IMR-90 (cell line): ENCODE data around the gene WDR91. TPM values are rescaled to one million over a fixed set of nuclear protein-coding genes. Genes with fewer than 3 reads are reported as not detected.

Experiments
- ATAC-seq: fragments of 200-7000 bp; cut with Tn5 transposase; 2 replicates; pipeline ENCODE4 v1.9.1; 2020; ENCODE audit warnings: low read depth, mild to moderate bottlenecking, moderate library complexity
- BruUV-seq: library from RNA; stranded (reverse); fragments of 400-500 nt; replicated peaks from 2 replicates; lab custom pipeline; 2021; lab: Mats Ljungman, UMichigan
- CTCF ChIA-PET: fragments of 300-600 bp; formaldehyde crosslinking; extraction: SDS; loops from one replicate; lab custom pipeline; 2021; ENCODE audit warnings: antibody characterized with exemption; lab: Yijun Ruan, JAX
- POLR2A ChIA-PET: fragments of 300-600 bp; sonication (Branson Sonifier 250); formaldehyde crosslinking; loops from one replicate; lab custom pipeline; 2022; ENCODE audit warnings: antibody characterized with exemption; ENCODE audit not compliant: unreplicated experiment; lab: Charles Lee
- DNase-seq: peaks from one replicate; pipeline ENCODE4 v3.0.0; 2013
- H2AFZ ChIP-seq: replicated peaks from 2 replicates; pipeline ENCODE3; 2013; ENCODE audit warnings: low read length, mild to moderate bottlenecking; ENCODE audit not compliant: poor library complexity
- H2AK5ac ChIP-seq: 2 replicates; pipeline ENCODE4 v1.6.1; 2013; ENCODE audit warnings: low read depth, low read length, inconsistent platforms
- H2AK9ac ChIP-seq: replicated peaks from 2 replicates; pipeline ENCODE3; 2013; ENCODE audit warnings: mild to moderate bottlenecking, low read depth, low read length, moderate library complexity; ENCODE audit not compliant: poor library complexity
- H2BK120ac ChIP-seq: 2 replicates; pipeline ENCODE4 v1.6.1; 2013; ENCODE audit warnings: low read depth, low read length, inconsistent platforms
- H2BK15ac ChIP-seq: 3 replicates; pipeline ENCODE4 v1.6.1; 2013; ENCODE audit warnings: low read depth, low read length, inconsistent platforms
- H2BK20ac ChIP-seq: 2 replicates; pipeline ENCODE4 v1.6.1; 2013; ENCODE audit warnings: low read depth, mild to moderate bottlenecking, inconsistent platforms, low read length, moderate library complexity
- H2BK5ac ChIP-seq: 2 replicates; pipeline ENCODE4 v1.6.1; 2013; ENCODE audit warnings: mild to moderate bottlenecking, low read depth, low read length, inconsistent platforms; ENCODE audit not compliant: poor library complexity, severe bottlenecking
- H3K14ac ChIP-seq: replicated peaks from 2 replicates; pipeline ENCODE4 v1.6.1; 2013; ENCODE audit warnings: low read depth, low read length, inconsistent platforms
- H3K18ac ChIP-seq: 2 replicates; pipeline ENCODE4 v1.6.1; 2013; ENCODE audit warnings: low read depth, low read length, control low read depth
- H3K23ac ChIP-seq: 2 replicates; pipeline ENCODE4 v1.6.1; 2013; ENCODE audit warnings: low read depth, low read length, inconsistent platforms
- H3K27ac ChIP-seq: 2 replicates; pipeline ENCODE4 v1.5.1; 2013; ENCODE audit warnings: mild to moderate bottlenecking, control low read depth, low read length; ENCODE audit not compliant: insufficient read depth
- H3K27me3 ChIP-seq: 2 replicates; pipeline ENCODE4 v1.6.1; 2013; ENCODE audit warnings: low read length; ENCODE audit not compliant: control insufficient read depth, insufficient read depth
- H3K36me3 ChIP-seq: 2 replicates; pipeline ENCODE4 v1.6.1; 2013; ENCODE audit warnings: low read length, mixed read lengths; ENCODE audit not compliant: control insufficient read depth, insufficient read depth
- H3K4ac ChIP-seq: 2 replicates; pipeline ENCODE4 v1.6.1; 2013; ENCODE audit warnings: low read depth, low read length, inconsistent platforms
- H3K4me1 ChIP-seq: 2 replicates; pipeline ENCODE4 v1.6.1; 2013; ENCODE audit warnings: low read length, mixed read lengths; ENCODE audit not compliant: control insufficient read depth, insufficient read depth
- H3K4me2 ChIP-seq: 2 replicates; pipeline ENCODE4 v1.6.1; 2013; ENCODE audit warnings: low read depth, mild to moderate bottlenecking, control low read depth, low read length, moderate library complexity
- H3K4me3 ChIP-seq: 2 replicates; pipeline ENCODE4 v1.5.1; 2013; ENCODE audit warnings: low read depth, mild to moderate bottlenecking, control low read depth, low read length, moderate library complexity; ENCODE audit not compliant: insufficient read depth
- H3K56ac ChIP-seq: 2 replicates; pipeline ENCODE4 v1.6.1; 2013; ENCODE audit warnings: low read length, inconsistent platforms; ENCODE audit not compliant: insufficient read depth; ENCODE audit errors: extremely low read depth
- H3K79me1 ChIP-seq, 2 experiments: 2 replicates each; pipeline ENCODE4 v1.6.1; 2013; ENCODE audit warnings: low read length in 2 of 2, inconsistent platforms in 1 of 2, low read depth in 1 of 2
- H3K9ac ChIP-seq: 2 replicates; pipeline ENCODE4 v1.6.1; 2013; ENCODE audit warnings: low read depth, low read length, control low read depth
- H3K9me1 ChIP-seq: 2 replicates; pipeline ENCODE4 v1.6.1; 2013; ENCODE audit warnings: low read length, inconsistent platforms; ENCODE audit not compliant: insufficient read depth
- H3K9me3 ChIP-seq: 2 replicates; pipeline ENCODE4 v1.6.1; 2013; ENCODE audit warnings: low read length; ENCODE audit not compliant: control insufficient read depth, insufficient read depth
- H4K20me1 ChIP-seq: 2 replicates; pipeline ENCODE4 v1.6.1; 2013; ENCODE audit warnings: low read length, inconsistent platforms; ENCODE audit not compliant: insufficient read depth
- H4K5ac ChIP-seq: 2 replicates; pipeline ENCODE4 v1.6.1; 2013; ENCODE audit warnings: mild to moderate bottlenecking, low read depth, low read length, control low read depth
- H4K8ac ChIP-seq, 2 experiments: 2 replicates each; pipeline ENCODE4 v1.6.1; 2013; ENCODE audit warnings: low read depth in 2 of 2, low read length in 2 of 2, control low read depth in 1 of 2, inconsistent platforms in 1 of 2
- H4K91ac ChIP-seq: 2 replicates; pipeline ENCODE4 v1.6.1; 2013; ENCODE audit warnings: low read depth, low read length, inconsistent platforms; ENCODE audit not compliant: insufficient read depth
- CEBPB ChIP-seq: IDR thresholded peaks from 2 replicates; pipeline ENCODE4 v1.6.1; 2012; ENCODE audit warnings: low read depth, low read length, improper control_type of control experiment
- ELK1 ChIP-seq: fragments of 150-350 bp; IDR thresholded peaks from 2 replicates; pipeline ENCODE4 v1.6.1; 2016; ENCODE audit warnings: low read depth, mild to moderate bottlenecking, low read length, moderate library complexity, borderline replicate concordance
- WGBS, 2 experiments: methylation state at CpG; one replicate each; pipeline versions ENCODE4 v1.1.5 to v1.1.7; 2013; ENCODE audit warnings: missing lambda C conversion rate in 2 of 2; ENCODE audit not compliant: insufficient read length in 1 of 2; ENCODE audit errors: extremely low coverage in 2 of 2; 5-methylcytosine and 5-hydroxymethylcytosine counted together
- dilution Hi-C: fragments of 300-500 bp; cut with HindIII; formaldehyde crosslinking; loops from one replicate; pipeline ENCODE4 v1.14.3; 2018; ENCODE audit warnings: low sequenced_read_pairs; ENCODE audit not compliant: unreplicated experiment
- in situ Hi-C: fragments of 300-500 bp; cut with MboI; formaldehyde crosslinking; loops from 3 replicates; pipeline ENCODE4 v1.14.3; 2019; ENCODE audit warnings: low sequenced_read_pairs, inconsistent platforms, mixed read lengths
- intact Hi-C: fragments of 100-400 bp; cut with micrococcal nuclease; formaldehyde crosslinking; loops from 2 replicates; pipeline ENCODE4 v1.10.0; 2022
- polyA plus RNA-seq, 3 experiments: library from polyadenylated mRNA; depleted of rRNA; stranded (reverse); fragments of >200 nt; gene quantifications; 2 replicates each; pipeline ENCODE4 v1.2.3, GENCODE V29; 2012; ENCODE audit warnings: low replicate concordance in 1 of 3
- total RNA-seq: library from RNA; depleted of rRNA; stranded (reverse); fragments of >200 nt; gene quantifications from 2 replicates; pipeline ENCODE4 v1.2.3, GENCODE V29; 2012

WDR91 gene
- total and polyA plus RNA-seq, 2 of the 4 experiments (the other 2 are of a cell fraction): 5.2 to 10.3 TPM

GRCh38 chr7:135159359-135160085 is 51.8 kb downstream of the WDR91 start:
- in situ Hi-C loops (loop anchor here (10.0 kb wide), 2 partner anchors 175 to 475 kb away; partner anchors contain the start of gene AGBL3), dilution Hi-C loops (no loop called here), intact Hi-C loops (no loop called here)
- Histone ChIP-seq H3K14ac (peak overlapping the region; percentile 68; the same call in 1 of the 2 replicates), H4K91ac (no peak overlapping the region), H3K27ac (peak overlapping the region; percentile 76; the same call in 1 of the 2 replicates), H3K4ac (peak overlapping the region; percentile 46; the same call in 1 of the 2 replicates), H3K23ac (no peak overlapping the region), H2AK5ac (peak overlapping the region; percentile 94; the same call in 1 of the 2 replicates), H2BK5ac (peak overlapping the region; percentile 56), H3K9me3 (peaks cover 5% of the 10 kb centered on the region; the same call in 1 of the 2 replicates), H2AK9ac (no peak overlapping the region), H2BK120ac (peak overlapping the region; percentile 38; the same call in 1 of the 2 replicates), H2AFZ (no peak overlapping the region), H3K4me1 (peaks cover 16% of the 10 kb centered on the region), H3K9me1 (peaks cover 4% of the 10 kb centered on the region), H3K4me2 (no peak overlapping the region), H2BK15ac (no peak overlapping the region), H3K18ac (peak overlapping the region; percentile 33; the same call in 1 of the 2 replicates), H3K36me3 (peaks cover 4% of the 10 kb centered on the region; the same call in 1 of the 2 replicates), H3K56ac (peak overlapping the region; percentile 48; the same call in 1 of the 2 replicates), H3K9ac (no peak overlapping the region), H4K20me1 (no peaks in the 10 kb centered on the region), H2BK20ac (0 out of 2 replicates have a peak overlapping the region, but pooled peaks have one; percentile 9), H3K79me1 (peaks cover 0 to 23% of the 10 kb centered on the region in 2 experiments; a peak in 2 of 4 replicates), H4K5ac (no peak overlapping the region), H3K27me3 (no peaks in the 10 kb centered on the region), H4K8ac (peak overlapping the region in 1 of 2 experiments; percentile 41; a peak in 3 of 4 replicates), H3K4me3 (no peak overlapping the region)
- ChIA-PET POLR2A (no interaction called here), CTCF (no interaction called here)
- WGBS, 2 experiments: no CpG with 5 or more reads among the region's 2 CpGs
- BruUV-seq: no TSS peak
- ATAC-seq (peak; percentile 40), DNase-seq (no peak)
- TF ChIP-seq ELK1: no peak
- 0 out of 2 replicates have a peak, but pooled peaks have one; percentile 2 for TF ChIP-seq CEBPB
